Panc1 (cell line): Measurements from ENCODE around the gene PHYH. TPM values are rescaled to one million over a fixed set of nuclear protein-coding genes. Genes with fewer than 3 reads are reported as not detected.

Experiments
- ATAC-seq: fragments of 200-7000 bp; cut with Tn5 transposase; 2 replicates; pipeline ENCODE4 v1.9.1; 2020; ENCODE audit warnings: mild to moderate bottlenecking, moderate library complexity
- BruUV-seq: library from RNA; stranded (reverse); fragments of 400-500 nt; replicated peaks from 2 replicates; lab custom pipeline; 2021; lab: Mats Ljungman, UMichigan
- CTCF ChIA-PET: fragments of 300-600 bp; sonication (Branson Sonifier 250); formaldehyde crosslinking; loops from one replicate; lab custom pipeline; 2022; ENCODE audit warnings: antibody characterized with exemption; lab: Charles Lee
- POLR2A ChIA-PET: fragments of 300-600 bp; sonication (Branson Sonifier 250); formaldehyde crosslinking; loops from one replicate; lab custom pipeline; 2022; ENCODE audit warnings: antibody characterized with exemption; lab: Charles Lee
- DNase-seq: peaks from one replicate; pipeline ENCODE4 v3.0.0-alpha.2; 2010; ENCODE audit warnings: low read depth, low spot score
- H3K27ac ChIP-seq: 2 replicates; pipeline ENCODE4 v1.5.1; 2011; ENCODE audit warnings: mild to moderate bottlenecking, low read length, inconsistent platforms
- H3K27me3 ChIP-seq: fragments of 200-500 bp; sonication (Bioruptor generic); 2 replicates; pipeline ENCODE4 v1.6.0; 2014; ENCODE audit warnings: low read length, inconsistent platforms; ENCODE audit not compliant: control insufficient read depth, insufficient read depth
- H3K36me3 ChIP-seq: fragments of 200-500 bp; sonication (Bioruptor generic); 2 replicates; pipeline ENCODE4 v1.5.1; 2014; ENCODE audit warnings: inconsistent platforms, mild to moderate bottlenecking, low read length, moderate library complexity; ENCODE audit not compliant: control insufficient read depth, insufficient read depth
- H3K4me1 ChIP-seq: 2 replicates; pipeline ENCODE4 v1.5.1; 2011; ENCODE audit warnings: inconsistent platforms, mild to moderate bottlenecking, low read length, moderate library complexity; ENCODE audit not compliant: control insufficient read depth, insufficient read depth
- H3K4me3 ChIP-seq, 2 experiments: 2 replicates each; pipeline ENCODE4 v1.5.1; 2011 to 2012; ENCODE audit warnings: low read depth in 2 of 2, low read length in 2 of 2, mild to moderate bottlenecking in 2 of 2, inconsistent platforms in 1 of 2, moderate library complexity in 1 of 2
- H3K9me3 ChIP-seq: fragments of 200-500 bp; sonication (Bioruptor generic); 2 replicates; pipeline ENCODE4 v1.5.1; 2014; ENCODE audit warnings: low read depth, mild to moderate bottlenecking, inconsistent platforms, low read length, moderate library complexity; ENCODE audit not compliant: control insufficient read depth, insufficient read depth
- CTCF ChIP-seq: fragments of 450-650 bp; IDR thresholded peaks from 2 replicates; pipeline ENCODE4 v1.5.1; 2017; ENCODE audit warnings: mild to moderate bottlenecking
- POLR2AphosphoS5 ChIP-seq: IDR thresholded peaks from 2 replicates; pipeline ENCODE4 v1.6.1; 2012; ENCODE audit warnings: mild to moderate bottlenecking, low read depth, low read length, moderate library complexity
- REST ChIP-seq, 2 experiments: IDR thresholded peaks; 2 replicates each; pipeline ENCODE4 v1.6.1; 2011 to 2012; ENCODE audit warnings: low read depth in 2 of 2, control low read depth in 1 of 2, low read length in 1 of 2, mild to moderate bottlenecking in 1 of 2, moderate library complexity in 1 of 2; ENCODE audit not compliant: insufficient read depth in 1 of 2
- SIN3A ChIP-seq: IDR thresholded peaks from 2 replicates; pipeline ENCODE4 v1.6.1; 2012; ENCODE audit warnings: low read depth, mild to moderate bottlenecking, low read length, moderate library complexity, borderline replicate concordance; ENCODE audit not compliant: insufficient read depth
- TCF7L2 ChIP-seq: IDR thresholded peaks from 2 replicates; pipeline ENCODE4 v1.6.1; 2011; ENCODE audit warnings: mild to moderate bottlenecking, low read depth, low read length, inconsistent platforms
- in situ Hi-C: cut with HindIII; loops from 2 replicates; pipeline ENCODE4 v1.10.0; 2016; ENCODE audit warnings: low sequenced_read_pairs, low pct_unique_long_range_greater_than_20kb
- intact Hi-C: fragments of 100-400 bp; cut with micrococcal nuclease; formaldehyde crosslinking; loops from one replicate; pipeline ENCODE4 v1.10.0; 2022; ENCODE audit not compliant: unreplicated experiment
- total RNA-seq: library from RNA; stranded (reverse); gene quantifications from one replicate; pipeline ENCODE4 v1.2.1, GENCODE V29; 2021; ENCODE audit not compliant: unreplicated experiment

Gene PHYH
- total RNA-seq, 1 experiment from 2014 or later = 41.3 TPM

DNA sequence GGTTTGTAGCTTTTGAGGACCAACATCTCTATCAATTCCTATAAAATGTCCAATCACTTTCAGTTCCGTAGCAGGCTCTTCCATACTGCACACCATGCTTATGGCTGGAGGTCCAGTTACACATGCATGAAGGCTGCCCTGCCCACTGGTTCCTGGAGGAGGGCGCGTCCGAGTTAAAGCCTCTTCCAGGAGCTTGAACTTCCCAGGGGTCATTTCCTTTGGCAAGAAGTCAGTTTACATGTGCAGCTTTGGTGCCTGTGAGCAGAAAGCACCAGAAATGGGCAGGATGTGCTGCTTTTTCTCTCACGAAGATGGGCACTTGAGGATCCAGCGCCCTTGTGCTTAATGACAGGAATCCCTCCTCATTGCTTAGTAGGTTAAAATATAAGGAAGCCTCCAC, 17.6 kb upstream of the PHYH start:
- H3K27ac ChIP-seq = no peak overlapping the region
- in situ Hi-C loops = no loop called here
- H3K4me1 ChIP-seq = no peaks in the 10 kb centered on the region
- intact Hi-C loops = no loop called here
- no peaks in the 10 kb centered on the region for H3K9me3 ChIP-seq
- DNase-seq (no peak), ATAC-seq (no peak)
- H3K27me3 ChIP-seq = no peaks in the 10 kb centered on the region
- POLR2A ChIA-PET = interaction anchor here (0.6 kb wide), 1 partner anchor 111 kb away, joined by 5 read pairs; no protein-coding TSS in a partner anchor
- no peak overlapping the region for H3K4me3 ChIP-seq
- TF ChIP-seq SIN3A = no peak
- CTCF ChIA-PET = interaction anchor here (0.6 kb wide), 3 partner anchors 40 to 1630 kb away, joined by 3 to 5 read pairs (median 4); no protein-coding TSS in a partner anchor
- H3K36me3 ChIP-seq = no peaks in the 10 kb centered on the region
- BruUV-seq = no TSS peak

DNA sequence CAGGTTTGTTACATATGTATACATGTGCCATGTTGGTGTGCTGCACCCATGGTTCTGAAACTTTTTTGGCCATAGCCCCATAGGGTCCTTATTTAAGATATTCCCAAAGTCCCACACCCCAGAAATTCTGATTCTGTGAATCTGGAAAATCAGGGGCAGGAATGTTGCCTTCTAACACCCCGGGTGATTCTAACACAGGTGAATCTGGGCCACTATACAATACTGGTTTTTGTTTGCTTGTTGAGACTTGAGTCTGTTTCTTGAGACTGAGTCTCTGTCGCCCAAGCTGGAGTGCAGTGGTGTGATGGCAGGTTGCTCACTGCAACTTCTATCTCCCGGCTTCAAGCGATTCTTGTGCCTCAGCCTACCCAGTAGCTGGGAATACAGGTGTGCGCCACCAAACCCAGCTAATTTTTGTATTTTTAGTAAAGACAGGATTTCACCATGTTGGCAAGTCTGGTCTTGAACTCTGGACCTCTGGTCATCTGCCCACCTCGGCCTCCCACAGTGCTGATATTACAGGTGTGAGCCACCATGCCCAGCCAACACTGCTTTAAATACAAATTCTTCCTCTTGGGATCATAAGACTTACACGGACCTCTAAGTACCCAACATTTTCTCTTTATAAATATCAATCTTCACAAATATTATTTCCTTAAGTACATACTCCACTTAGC, 16.9 kb upstream of the PHYH start:
- in situ Hi-C loops = no loop called here
- TF ChIP-seq SIN3A (no peak), CTCF (no peak), REST (IDR thresholded peaks at IDR 0.05; ENCODE audit: insufficient read depth in 1 of 2, low read depth in 2 of 2, low read length in 1 of 2) (no peak)
- no TSS peak for BruUV-seq
- Histone ChIP-seq H3K4me1 (no peaks in the 10 kb centered on the region), H3K4me3 (no peak overlapping the region), H3K36me3 (no peaks in the 10 kb centered on the region), H3K9me3 (no peaks in the 10 kb centered on the region), H3K27ac (no peak overlapping the region), H3K27me3 (no peaks in the 10 kb centered on the region)
- intact Hi-C loops = no loop called here
- ChIA-PET CTCF (no interaction called here), POLR2A (no interaction called here)
- no peak for DNase-seq
- no peak for ATAC-seq

GRCh38 chr10:13315361-13315760, 15.5 kb upstream of the PHYH start:
- ChIA-PET POLR2A (no interaction called here), CTCF (no interaction called here)
- no peak for TF ChIP-seq POLR2AphosphoS5
- no peak for TF ChIP-seq SIN3A
- TF ChIP-seq TCF7L2 = no peak
- no peak for TF ChIP-seq CTCF
- no peak for TF ChIP-seq REST (IDR thresholded peaks at IDR 0.05; ENCODE audit: insufficient read depth in 1 of 2, low read depth in 2 of 2, low read length in 1 of 2)
- H3K27ac ChIP-seq = no peak overlapping the region
- H3K4me3 ChIP-seq = no peak overlapping the region
- H3K9me3 ChIP-seq = no peaks in the 10 kb centered on the region
- DNase-seq = no peak
- ATAC-seq = no peak
- H3K27me3 ChIP-seq = no peaks in the 10 kb centered on the region
- no TSS peak for BruUV-seq
- intact Hi-C loops (no loop called here), in situ Hi-C loops (no loop called here)
- H3K4me1 ChIP-seq = no peaks in the 10 kb centered on the region
- no peaks in the 10 kb centered on the region for H3K36me3 ChIP-seq
